Measurements from ENCODE around the gene CEP104. TPM values are rescaled to one million over a fixed set of nuclear protein-coding genes. Genes with fewer than 3 reads are reported as not detected.

CEP104 gene
- total RNA-seq: 22.7 and 23.1 TPM in 2 replicates
- polyA plus RNA-seq (2012): 25.6 TPM

DNA sequence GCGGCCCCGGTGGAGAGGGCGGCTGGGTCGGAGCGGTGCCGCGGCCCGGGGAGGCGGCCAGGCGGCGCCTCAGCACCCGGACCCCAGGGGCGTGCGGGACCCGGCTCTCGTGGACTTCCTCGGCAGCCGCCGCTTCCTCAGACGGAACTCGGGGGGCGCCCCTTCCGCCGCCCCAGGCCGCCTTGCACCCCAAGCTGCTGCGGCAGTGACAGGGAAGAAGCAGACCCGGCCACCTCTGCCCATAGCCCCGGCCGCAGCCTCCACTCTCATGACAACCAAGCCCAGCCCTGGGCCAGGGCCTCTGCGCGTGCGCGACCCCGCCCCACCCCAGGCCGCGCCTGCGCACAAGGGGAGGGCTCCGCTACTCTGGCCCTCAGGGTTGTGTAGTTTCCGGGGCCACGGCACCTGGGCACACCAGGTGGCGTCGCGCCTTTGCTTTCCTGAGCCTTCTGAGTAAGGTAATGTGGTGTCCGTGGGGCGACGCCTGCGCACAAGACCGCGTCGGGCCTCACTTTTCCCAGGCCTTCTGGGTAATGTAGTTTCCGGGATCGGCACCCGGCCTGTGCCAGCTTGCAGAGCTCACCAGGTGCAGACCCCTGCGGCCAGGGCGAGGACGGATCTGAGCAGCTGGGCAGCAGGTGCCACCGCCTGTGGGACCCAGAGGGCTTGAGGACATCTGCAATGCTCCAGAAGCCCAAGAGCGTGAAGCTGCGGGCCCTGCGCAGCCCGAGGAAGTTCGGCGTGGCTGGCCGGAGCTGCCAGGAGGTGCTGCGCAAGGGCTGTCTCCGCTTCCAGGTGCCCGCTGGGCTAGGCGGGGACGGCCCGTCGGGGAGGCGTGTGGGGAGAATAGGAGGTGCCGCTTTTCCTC is at the start of gene CEP104, which contains the start of gene DFFB:
TSS of gene CEP104 (minus strand) at position 289 of the 868 bp plus-strand sequence. CDS start 4,804 bp downstream, outside the sequence.
TSS of gene DFFB (plus strand) at position 554 of the 868 bp plus-strand sequence. CDS start at position 682, 128 bp downstream.
- peak; percentile 94 for DNase-seq (ENCODE audit: low read depth)

DNA sequence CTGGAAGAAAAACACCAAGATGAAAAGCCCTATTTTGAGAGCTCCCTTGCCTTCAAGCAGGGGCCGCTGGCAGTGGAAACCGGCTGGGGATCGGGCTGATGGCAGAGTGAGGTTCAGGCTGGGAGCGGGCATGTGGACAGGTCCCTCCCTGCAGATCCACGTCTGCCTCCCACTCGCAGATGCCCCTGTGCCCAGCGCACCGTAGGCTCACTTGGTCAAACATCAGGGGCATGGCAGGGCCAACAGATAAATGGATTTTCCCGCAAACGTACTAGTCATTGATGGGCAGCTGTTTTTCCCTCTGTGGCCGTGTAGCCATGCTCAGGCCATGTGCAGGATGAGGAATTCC is 49.6 kb upstream of the CEP104 start:
- no peak for DNase-seq (ENCODE audit: low read depth)

DNA sequence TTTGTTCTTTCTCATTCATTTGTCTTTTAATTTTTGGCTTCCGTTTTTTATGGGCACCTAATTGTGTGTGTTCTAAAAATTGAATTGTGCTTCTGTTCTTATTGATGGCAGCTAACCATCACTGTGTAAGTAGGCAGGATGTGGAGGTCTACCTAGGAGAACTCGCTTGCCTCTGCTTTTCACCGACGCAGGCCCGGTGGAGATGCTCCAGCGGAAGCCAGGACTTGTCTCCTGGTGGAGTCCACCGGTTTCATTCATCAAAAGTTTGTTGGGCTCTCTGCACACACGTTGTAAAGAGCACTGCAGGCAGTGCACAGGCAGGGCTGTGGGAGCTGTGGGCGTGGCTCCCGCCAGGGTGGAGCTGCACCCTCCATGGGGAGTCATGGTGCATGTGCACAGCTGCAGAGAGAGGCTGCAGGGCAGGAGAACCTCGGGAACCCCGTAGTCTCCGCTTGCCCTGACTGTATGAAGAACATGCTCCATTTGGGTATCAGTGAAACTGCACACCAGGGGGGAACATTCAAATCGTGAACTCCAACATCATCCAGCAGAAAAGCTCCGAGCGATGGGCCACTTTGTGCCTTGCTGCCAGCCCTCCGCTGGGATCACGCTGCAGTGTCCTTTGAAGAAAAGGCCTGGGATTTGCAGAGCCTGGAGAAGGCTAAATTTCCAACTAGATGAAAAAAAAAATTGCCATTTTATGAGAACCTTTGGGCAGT is 49.1 kb upstream of the CEP104 start:
- no peak for DNase-seq (ENCODE audit: low read depth)

DNA sequence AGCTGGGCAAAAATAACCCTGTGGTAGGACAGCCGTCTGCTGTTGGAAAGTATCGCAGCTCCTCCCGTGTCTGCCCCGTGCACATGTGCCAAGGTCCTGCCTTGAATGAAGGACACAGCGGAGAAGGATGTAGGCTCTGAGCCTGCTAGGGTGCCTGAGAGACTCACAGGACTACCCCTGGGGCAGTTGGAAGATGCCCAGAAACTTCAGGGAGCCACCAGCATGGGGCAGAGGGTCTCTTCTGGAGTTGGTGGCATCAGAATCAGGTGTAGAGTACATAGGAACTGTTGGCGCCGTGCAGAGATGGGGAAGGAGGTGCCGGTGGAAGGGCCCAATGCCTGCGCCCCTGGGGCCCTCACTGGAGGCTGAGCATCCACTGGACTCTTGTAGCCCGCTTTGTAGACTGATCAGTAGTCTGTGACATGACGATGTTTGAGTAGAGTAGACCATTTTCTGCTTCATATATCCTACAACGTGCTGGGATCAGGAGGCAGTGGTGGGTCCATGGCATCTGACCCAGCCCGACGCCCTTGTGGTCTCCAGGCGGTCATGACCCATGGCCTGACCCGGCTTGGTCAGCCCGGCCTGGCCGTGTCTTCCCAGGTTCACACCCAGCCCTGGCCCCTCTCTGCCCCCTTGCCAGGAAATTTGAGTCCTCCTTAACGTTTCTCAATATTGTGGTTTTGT is 48.4 kb upstream of the CEP104 start:
- DNase-seq (ENCODE audit: low read depth): no peak

DNA sequence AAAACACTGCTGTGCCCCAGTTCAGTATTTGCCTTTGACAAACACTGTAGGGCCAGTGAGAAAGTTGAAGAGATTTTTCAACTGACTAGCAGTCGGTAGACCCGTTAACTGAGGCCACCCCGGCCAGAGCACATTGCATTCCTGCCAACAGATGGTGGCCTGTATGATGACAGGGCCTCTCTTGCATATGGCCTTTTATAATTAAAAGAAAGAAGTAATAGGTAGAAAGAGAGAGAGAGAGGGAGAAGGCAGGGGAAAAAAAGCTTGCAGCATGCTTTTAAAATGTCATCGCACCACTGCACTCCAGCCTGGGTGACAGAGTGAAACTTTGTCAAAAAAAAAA is 47.8 kb upstream of the CEP104 start:
- DNase-seq (ENCODE audit: low read depth): no peak

DNA sequence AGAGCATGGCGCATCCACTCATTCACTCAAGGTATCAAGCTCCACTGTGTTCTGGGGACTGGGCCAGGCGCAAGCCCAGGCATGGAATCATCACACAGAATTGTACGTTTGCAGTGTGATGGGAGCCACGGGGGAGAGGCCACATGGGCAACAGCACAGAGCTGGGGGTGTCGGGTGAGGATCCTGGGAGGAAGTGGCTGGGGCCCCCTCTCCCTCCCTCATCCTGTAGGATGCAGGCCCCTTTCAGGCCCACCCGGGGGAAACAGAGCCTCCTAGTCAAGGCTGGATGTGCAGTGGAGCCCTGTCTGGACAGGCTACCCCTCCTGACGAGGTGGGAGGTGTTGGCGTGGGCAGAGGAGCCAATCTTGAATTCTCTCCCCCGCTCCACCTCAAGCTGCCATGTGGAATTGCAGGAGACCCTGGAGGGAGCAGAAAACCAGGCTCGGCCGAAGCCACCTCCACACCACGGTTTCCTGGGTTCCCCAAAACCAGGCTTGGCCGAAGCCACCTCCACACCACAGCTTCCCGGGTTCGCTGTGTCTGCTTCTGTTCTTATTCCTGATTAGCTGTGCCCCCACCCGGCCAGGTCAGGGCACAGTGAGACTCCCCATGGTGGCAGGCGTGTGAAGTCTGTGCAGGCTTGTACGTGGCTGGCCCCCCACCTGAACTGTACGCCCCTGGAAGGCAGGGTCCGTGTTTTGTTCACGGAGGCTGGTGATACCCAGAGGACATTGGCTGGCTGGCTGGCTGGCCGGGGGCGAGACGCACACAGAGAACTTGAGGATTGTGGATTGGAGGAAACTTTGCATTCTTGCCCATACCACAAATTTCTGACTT is 47.2 kb upstream of the CEP104 start:
- DNase-seq (ENCODE audit: low read depth): no peak

DNA sequence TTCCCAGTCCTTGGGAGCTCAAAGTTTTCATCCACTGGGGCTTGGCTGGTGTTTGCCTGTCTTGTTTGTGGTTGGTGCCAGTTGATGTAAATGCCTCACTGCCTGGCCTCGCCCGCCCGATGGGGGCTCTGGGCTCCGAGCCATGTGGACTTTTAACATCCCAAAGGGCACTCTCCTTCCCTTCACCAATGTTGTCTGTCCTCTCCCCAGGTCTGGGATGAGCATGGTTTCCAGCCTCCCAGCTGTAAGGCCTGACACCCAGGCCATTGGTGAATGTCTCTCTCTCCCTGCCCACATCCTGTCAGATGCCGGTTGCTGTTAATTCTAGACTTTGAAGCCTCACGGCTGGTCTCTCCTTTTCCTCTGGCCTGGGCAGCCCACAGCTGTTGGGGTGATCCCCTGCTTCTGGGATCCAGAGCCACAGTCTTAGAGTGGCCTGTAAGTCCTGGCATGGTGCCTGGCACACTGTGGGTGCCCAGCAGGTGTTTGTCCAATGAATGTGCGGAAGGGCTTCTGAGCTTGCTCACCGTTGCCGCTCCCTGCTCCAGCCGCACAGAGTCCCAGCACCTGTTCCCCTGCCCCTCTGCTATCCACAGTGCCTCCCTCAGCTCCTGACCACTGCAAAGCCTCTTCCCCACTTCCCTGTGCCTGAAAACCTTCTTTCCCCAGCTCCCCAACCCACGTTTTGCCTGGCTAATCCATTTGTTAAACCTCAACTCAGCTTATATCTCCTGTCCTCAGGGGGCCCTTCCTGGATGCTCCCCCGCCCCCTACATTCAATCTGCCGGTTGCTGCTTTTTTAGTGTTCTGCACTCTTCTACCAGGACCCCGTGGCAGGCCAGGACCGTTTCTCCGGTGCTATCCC is 46.4 kb upstream of the CEP104 start:
- DNase-seq (ENCODE audit: low read depth): peak; percentile 100

DNA sequence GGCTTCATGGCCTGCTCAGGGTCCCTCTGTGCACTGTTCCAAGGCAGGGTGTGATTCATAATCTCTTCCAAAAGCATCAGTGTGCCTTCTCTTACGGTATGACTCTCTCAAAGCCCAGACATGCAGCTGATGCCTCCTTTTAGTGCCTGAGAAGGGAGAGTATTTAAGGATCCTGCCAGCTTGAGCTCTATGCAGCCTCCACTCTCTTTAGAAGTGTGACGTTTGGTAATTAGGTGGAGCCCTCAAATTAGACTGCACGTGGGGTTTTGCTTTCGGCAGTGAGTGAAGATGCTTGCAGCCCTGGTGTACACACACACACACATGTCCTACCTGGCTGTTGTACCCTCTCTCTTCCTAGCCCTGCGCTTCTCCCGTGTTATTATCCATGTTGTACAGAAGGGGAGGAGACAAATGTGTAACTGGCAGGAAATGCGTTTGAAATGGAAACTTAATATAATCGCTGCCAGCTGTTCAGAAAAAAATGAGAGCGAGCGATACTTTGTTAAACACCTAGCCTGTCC is 45.6 kb upstream of the CEP104 start:
- DNase-seq (ENCODE audit: low read depth): peak; percentile 86

DNA sequence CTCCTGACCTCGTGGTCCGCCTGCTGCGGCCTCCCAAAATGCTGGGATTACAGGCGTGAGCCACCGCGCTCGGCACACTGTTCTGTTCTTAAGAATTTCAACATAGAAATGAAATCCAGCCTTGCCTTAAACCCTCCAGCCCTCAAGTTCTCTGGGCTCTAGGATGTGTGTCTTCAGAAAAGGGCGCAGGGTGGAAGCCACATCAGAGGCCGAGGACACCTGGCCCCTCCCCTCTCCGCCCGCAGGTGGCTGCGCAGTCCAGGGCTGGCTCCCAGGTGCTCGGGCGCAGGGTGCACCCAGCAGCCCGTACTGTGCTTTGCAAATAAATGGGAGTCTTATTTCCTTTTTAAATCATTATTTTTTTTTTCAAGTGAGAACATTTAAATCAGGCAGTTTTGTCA is 45.1 kb upstream of the CEP104 start:
- no peak for DNase-seq (ENCODE audit: low read depth)

DNA sequence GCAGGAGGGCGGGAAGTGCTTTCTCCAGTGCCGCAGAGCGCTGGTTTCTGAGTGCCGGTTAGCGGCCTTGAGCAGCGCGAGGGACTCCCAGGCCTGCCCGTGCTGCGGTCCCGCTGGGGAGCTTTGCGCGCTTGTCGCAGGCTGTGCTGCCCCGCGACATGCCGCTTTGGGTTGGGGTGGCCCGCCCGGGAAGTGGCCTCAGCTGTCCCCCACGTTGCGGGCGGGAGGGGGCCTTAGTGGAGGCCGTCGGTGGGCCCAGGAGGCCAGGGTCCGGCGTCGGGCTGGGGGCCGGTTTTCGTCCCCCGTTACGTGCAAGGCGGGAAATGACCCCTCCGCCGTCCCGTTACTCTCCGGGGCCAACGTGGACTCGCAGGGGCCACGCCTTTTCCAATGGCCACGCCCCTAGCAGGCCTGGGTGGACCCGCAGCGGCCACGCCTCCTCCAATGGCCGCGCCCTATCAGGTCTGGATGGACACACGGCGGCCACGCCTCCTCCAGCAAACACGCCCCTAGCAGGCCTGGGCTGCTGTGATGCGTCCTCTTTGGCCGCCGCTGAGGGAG is 44.0 kb upstream of the CEP104 start:
- peak; percentile 98 for DNase-seq (ENCODE audit: low read depth)

DNA sequence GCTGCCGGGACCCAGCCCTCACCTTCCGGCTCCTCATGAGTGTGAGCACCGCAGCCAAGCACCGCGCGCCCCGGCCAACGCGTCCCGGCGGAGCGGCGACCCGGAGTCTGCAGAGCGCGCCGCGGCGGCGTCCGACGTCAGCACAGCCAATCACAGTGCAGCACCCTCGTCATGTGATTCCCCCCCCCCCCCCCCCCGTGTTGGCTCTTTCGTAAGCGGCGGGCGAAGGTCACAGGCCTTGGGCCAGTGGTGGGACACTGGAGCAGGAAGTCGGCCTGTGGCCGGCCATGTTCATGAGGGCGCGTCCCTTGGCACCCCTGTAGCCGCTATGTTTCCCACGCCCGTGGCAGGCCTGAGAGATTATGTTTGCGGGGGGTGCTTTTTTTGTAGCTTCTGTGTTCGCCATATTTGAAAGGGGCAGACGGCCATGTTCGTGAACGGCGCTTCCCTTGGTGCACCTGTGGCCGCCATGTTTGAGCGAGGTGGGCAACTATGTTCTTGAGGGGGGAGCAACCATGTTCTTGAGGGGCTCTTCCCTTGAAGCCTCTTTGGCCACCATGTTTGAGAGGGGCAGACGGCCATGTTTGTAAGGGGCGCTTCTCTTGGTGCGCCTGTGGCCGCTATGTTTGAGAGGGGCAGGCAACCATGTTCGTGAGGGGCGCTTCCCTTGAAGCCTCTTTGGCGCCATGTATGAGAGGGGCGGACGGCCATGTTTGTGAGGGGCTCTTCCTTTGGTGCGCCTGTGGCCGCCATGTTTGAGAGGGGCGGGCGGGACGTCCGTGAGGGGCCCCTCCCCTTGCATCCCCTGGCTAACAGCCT is 43.3 kb upstream of the CEP104 start, which contains the start of gene C1orf174:
TSS of gene C1orf174 (minus strand) at position 123 of the 819 bp plus-strand sequence. CDS start at position 37, 86 bp downstream.
- DNase-seq (ENCODE audit: low read depth): peak; percentile 99

DNA sequence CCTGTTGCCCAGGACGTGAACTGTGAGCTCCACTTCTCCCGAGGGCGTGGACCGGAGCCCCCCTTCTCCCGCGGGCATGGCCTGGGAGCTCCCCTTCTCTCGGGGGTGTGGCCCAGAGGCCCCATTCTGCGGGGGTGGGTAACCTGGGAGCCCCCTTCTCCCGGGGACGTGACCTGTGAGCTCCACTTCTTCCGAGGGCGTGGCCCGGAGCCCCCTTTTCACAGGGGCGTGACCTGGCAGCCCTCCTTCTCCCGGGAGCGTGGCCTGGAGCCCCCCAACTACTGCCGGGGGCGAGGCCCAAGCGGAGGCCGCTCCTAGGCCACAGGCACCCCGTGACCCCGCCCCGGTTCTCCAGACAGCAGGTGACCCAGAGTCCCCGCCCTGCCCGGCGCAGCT is 42.7 kb upstream of the CEP104 start:
- DNase-seq (ENCODE audit: low read depth): no peak

DNA sequence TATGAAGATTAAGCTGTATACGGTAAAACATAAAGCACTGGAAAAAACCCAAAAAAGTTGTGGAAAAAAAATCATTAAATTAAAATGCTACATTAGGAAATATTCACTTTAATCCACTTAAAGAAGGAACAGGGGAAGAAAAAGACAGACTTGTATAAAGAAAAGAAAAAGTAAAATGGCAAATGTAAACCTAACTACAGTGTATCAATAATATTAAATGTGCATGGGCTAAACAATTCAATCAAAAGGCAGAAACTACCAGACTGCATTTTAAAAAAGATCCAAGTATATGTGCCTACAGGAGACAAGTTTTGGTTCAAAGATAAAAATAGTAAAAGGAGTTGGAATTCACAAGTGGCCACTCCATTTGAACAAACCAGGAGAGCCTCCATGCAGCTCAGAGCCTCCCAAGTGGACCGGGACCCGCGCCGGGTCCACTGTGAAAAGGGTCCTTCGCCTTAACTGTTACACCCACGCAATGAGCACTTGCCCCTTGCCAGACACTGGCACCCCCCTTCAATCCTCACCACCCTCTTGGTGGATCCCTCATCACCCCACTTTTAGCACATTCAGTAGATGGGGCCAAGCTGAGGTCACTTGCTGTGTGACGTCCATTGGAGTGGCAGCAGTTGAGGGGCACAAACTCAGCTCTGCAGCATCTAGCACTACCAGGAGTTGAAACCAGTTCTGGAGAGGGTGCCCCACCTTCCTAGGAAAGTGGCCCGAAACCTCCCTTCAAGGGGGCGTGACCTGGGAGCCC is 42.2 kb upstream of the CEP104 start:
- DNase-seq (ENCODE audit: low read depth): peak; percentile 28

DNA sequence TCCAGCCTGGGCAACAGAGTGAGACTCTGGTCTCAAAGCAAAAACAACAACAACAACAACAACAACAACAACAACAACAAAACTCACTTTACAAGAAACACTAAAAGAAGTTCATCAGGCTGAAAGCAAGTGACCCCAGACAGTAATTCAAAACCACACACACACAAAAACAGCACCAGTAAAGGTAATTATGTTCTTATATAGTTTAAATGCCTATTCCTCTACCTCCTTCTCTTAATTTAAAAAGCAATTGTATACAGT is 41.4 kb upstream of the CEP104 start:
- no peak for DNase-seq (ENCODE audit: low read depth)

DNA sequence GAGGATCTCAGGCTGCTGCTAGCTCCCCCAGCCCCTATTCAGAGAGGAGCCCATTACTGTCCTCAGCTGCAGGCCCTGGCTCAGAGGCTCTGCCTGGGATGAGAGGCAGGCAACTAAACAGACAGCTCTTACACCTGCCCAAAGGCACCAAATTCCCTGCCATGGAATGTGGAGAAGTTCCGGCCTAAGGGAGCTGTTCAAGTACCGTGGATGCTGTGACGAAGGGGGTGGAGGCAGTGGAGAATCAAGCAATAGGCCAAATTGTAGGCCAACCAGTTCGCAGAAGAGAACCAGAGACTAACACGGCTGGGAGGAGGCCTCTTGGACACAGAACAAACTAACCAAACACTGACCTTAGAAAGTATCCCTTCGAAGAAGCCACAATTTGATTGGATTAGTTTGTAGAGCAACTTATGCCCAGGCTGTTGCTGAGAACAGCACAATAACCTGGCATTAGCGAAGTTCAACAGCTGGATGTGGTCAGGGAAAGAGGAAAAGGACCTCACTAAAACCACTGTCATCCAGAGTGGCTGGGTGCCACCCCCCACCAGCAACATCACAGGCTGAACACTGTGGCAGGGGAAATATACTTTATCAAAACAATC is 39.5 kb upstream of the CEP104 start:
- DNase-seq (ENCODE audit: low read depth): peak; percentile 60

DNA sequence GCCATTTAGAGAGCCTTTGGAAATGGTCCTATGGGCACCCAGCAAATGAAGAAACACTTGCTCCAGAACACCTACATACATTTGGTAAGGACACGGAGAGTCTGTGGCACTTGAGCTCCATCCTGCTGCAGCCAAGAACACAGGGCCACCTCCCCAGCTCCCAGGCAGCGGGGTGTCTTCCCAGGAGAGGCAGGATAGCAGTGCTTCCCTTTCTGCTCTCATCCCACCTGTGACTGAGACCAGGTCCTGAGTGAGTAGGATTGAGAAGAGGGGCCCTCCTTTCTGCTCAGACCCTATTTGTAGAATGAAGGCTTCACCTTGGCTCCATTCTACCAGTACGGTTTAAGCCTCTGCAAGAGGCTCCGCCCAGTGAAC is 38.9 kb upstream of the CEP104 start:
- DNase-seq (ENCODE audit: low read depth): no peak

DNA sequence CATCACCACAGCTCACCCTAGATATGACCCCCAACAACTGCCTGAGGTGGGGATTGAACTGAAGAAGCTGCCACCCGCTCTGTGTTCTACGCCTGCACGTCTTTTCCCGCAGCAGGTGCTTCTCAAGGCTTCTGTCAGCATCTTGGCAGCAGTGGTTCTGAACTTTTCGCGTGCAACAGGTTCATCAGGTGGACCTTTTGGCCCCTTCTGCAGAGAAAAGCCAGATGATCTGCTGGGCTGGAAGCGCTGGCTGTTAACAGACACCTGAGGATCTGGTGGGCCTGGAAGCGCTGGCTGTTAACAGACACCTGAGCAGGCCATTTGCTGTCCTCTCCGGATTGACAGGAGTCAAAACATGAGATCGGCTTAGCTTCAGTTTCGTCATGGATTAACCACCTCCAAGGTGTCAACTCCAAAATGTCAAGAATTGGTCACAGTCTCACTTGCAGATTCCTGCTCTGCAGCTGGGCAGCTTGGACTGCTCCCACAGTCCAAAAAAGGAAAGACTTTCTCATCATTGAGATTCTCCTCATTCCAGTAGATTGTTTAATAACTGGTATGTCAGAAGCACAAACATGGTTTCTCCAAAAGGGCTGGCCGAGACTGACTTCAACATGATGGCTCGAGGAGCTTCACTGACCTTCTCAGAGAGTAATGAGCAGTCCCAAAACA is 38.4 kb upstream of the CEP104 start:
- no peak for DNase-seq (ENCODE audit: low read depth)
